Measurements from ENCODE around the gene DHRS4L2.
"Not testable (repeated sequence)": the region's sequence is repeated elsewhere in the genome, so short reads cannot be mapped to it uniquely, and the experiment has no call there.

DHRS4L2 gene

GRCh38 chr14:23970283-23970659 is 18.5 kb upstream of the DHRS4L2 start:
- not testable (repeated sequence) for FAIRE-seq; DNase-seq (ENCODE audit: low spot score)

GRCh38 chr14:23973178-23973577 is 15.6 kb upstream of the DHRS4L2 start:
- not testable (repeated sequence) for DNase-seq (ENCODE audit: low spot score); FAIRE-seq

- not testable (repeated sequence) for DNase-seq (ENCODE audit: low spot score); FAIRE-seq
These were observed 14.7 kb upstream of the DHRS4L2 start for GRCh38 chr14:23974041-23974440.

GRCh38 chr14:23977208-23977607 is 11.5 kb upstream of the DHRS4L2 start:
- not testable (repeated sequence) for DNase-seq (ENCODE audit: low spot score); FAIRE-seq

GRCh38 chr14:23981951-23982813 is 6.5 kb upstream of the DHRS4L2 start:
- DNase-seq (ENCODE audit: low spot score); FAIRE-seq: not testable (repeated sequence)

GRCh38 chr14:23984891-23985602 is 3.7 kb upstream of the DHRS4L2 start:
- DNase-seq (ENCODE audit: low spot score) (no peak), FAIRE-seq (no peak)

GRCh38 chr14:23988223-23988606 is 514 bp upstream of the DHRS4L2 start:
- not testable (repeated sequence) for DNase-seq (ENCODE audit: low spot score); FAIRE-seq

- not testable (repeated sequence) for FAIRE-seq; DNase-seq (ENCODE audit: low spot score)
These were observed 1.2 kb downstream of the DHRS4L2 start for GRCh38 chr14:23989734-23990445.

- DNase-seq (ENCODE audit: low spot score); FAIRE-seq: not testable (repeated sequence)
These were observed 2.2 kb downstream of the DHRS4L2 start for GRCh38 chr14:23990961-23991360.

- not testable (repeated sequence) for DNase-seq (ENCODE audit: low spot score); FAIRE-seq
These were observed 4.3 kb downstream of the DHRS4L2 start for GRCh38 chr14:23993042-23993441.

- DNase-seq (ENCODE audit: low spot score); FAIRE-seq: not testable (repeated sequence)
These were observed 7.3 kb downstream of the DHRS4L2 start for GRCh38 chr14:23996009-23996408.

- FAIRE-seq; DNase-seq (ENCODE audit: low spot score): not testable (repeated sequence)
These were observed 8.1 kb downstream of the DHRS4L2 start for GRCh38 chr14:23996825-23997224.

GRCh38 chr14:23999640-24000039 is 10.9 kb downstream of the DHRS4L2 start:
- not testable (repeated sequence) for DNase-seq (ENCODE audit: low spot score); FAIRE-seq

GRCh38 chr14:24001078-24001477 is 12.3 kb downstream of the DHRS4L2 start:
- not testable (repeated sequence) for DNase-seq (ENCODE audit: low spot score); FAIRE-seq

- DNase-seq (ENCODE audit: low spot score); FAIRE-seq: not testable (repeated sequence)
These were observed 12.9 kb downstream of the DHRS4L2 start for GRCh38 chr14:24001679-24002078.

GRCh38 chr14:24006471-24006816 is 17.7 kb downstream of the DHRS4L2 start:
- DNase-seq (ENCODE audit: low spot score); FAIRE-seq: not testable (repeated sequence)

GRCh38 chr14:24006817-24007652 is 18.3 kb downstream of the DHRS4L2 start:
- FAIRE-seq, result not testable (repeated sequence)

GRCh38 chr14:24011051-24011450 is 22.3 kb downstream of the DHRS4L2 start:
- DNase-seq (ENCODE audit: low spot score), result no peak
- FAIRE-seq, result no peak

More at GRCh38 chr14:24006817-24007652, 18.3 kb downstream of the DHRS4L2 start:
- not testable (repeated sequence) for DNase-seq (ENCODE audit: low spot score)

GRCh38 chr14:24012726-24013273 is 24.1 kb downstream of the DHRS4L2 start:
- FAIRE-seq; DNase-seq (ENCODE audit: low spot score): not testable (repeated sequence)

All from RCC 7860 (cell line).